ENCODE data around the gene CCSER2. TPM values are rescaled to one million over a fixed set of nuclear protein-coding genes. Genes with fewer than 3 reads are reported as not detected.

The CCSER2 gene
- total RNA-seq, 4 donors from 2014 or later, result 50.1 to 71.0 (median 58.4) TPM

- WGBS, 2 donors, result 90 to 91% methylated on average over 3 of the region's 3 CpGs
- H3K4me3 ChIP-seq (replicated peaks in 1 of 3), result no peak overlapping the region
- H3K27ac ChIP-seq, result no peak overlapping the region
- H3K4me1 ChIP-seq, result peaks cover 0 to 10% of the 10 kb centered on the region in 2 donors
- TF ChIP-seq POLR2A (IDR thresholded peaks at IDR 0.05), result no peak
- no peak for TF ChIP-seq CTCF (IDR thresholded peaks at IDR 0.05)
- intact Hi-C loops (cut with DNase I), result no loop called here
- no peaks in the 10 kb centered on the region for H3K9me3 ChIP-seq
- H3K27me3 ChIP-seq, result no peaks in the 10 kb centered on the region
- H3K36me3 ChIP-seq, result no peaks in the 10 kb centered on the region
- no peak for DNase-seq
These were observed 149.2 kb downstream of the CCSER2 start for GRCh38 chr10:84477398-84478128.

GRCh38 chr10:84478151-84478550, 149.8 kb downstream of the CCSER2 start:
- intact Hi-C loops (cut with DNase I), result no loop called here
- no peak for TF ChIP-seq POLR2A (IDR thresholded peaks at IDR 0.05)
- no peak for TF ChIP-seq CTCF (IDR thresholded peaks at IDR 0.05)
- Histone ChIP-seq H3K36me3 (no peaks in the 10 kb centered on the region), H3K27ac (no peak overlapping the region), H3K4me3 (replicated peaks in 1 of 3) (no peak overlapping the region), H3K4me1 (peaks cover 0 to 10% of the 10 kb centered on the region in 2 donors), H3K9me3 (no peaks in the 10 kb centered on the region), H3K27me3 (no peaks in the 10 kb centered on the region)
- no peak for DNase-seq

GRCh38 chr10:84478679-84479078, 150.3 kb downstream of the CCSER2 start:
- Histone ChIP-seq H3K4me1 (peaks cover 0 to 10% of the 10 kb centered on the region in 2 donors), H3K27me3 (no peaks in the 10 kb centered on the region), H3K36me3 (no peaks in the 10 kb centered on the region), H3K27ac (no peak overlapping the region), H3K9me3 (no peaks in the 10 kb centered on the region), H3K4me3 (replicated peaks in 1 of 3) (no peak overlapping the region)
- no peak for DNase-seq
- intact Hi-C loops (cut with DNase I), result no loop called here
- 93 to 100% methylated on average over 1 of the region's 1 CpG for WGBS, 2 donors
- no peak for TF ChIP-seq POLR2A (IDR thresholded peaks at IDR 0.05)
- no peak for TF ChIP-seq CTCF (IDR thresholded peaks at IDR 0.05)

- DNase-seq, result no peak
- Histone ChIP-seq H3K4me3 (replicated peaks in 1 of 3) (no peak overlapping the region), H3K36me3 (peaks cover 0 to 2% of the 10 kb centered on the region in 2 donors), H3K9me3 (no peaks in the 10 kb centered on the region), H3K27me3 (no peaks in the 10 kb centered on the region), H3K4me1 (peaks cover 0 to 2% of the 10 kb centered on the region in 2 donors), H3K27ac (no peak overlapping the region)
- TF ChIP-seq POLR2A (IDR thresholded peaks at IDR 0.05) (no peak), CTCF (IDR thresholded peaks at IDR 0.05) (no peak)
- WGBS, 2 donors, result 96 to 99% methylated on average over 2 of the region's 2 CpGs
- intact Hi-C loops (cut with DNase I), result no loop called here
These were observed 156.2 kb downstream of the CCSER2 start for GRCh38 chr10:84484541-84484940.

- TF ChIP-seq CTCF (IDR thresholded peaks at IDR 0.05), result no peak
- no peak for TF ChIP-seq POLR2A (IDR thresholded peaks at IDR 0.05)
- no peaks in the 10 kb centered on the region for H3K27me3 ChIP-seq
These were observed 165.0 kb downstream of the CCSER2 start for GRCh38 chr10:84493361-84493760.

More at GRCh38 chr10:84493361-84493760, 165.0 kb downstream of the CCSER2 start:
- intact Hi-C loops (cut with DNase I), result no loop called here
- WGBS, 2 donors, result 96 to 97% methylated on average over 2 of the region's 2 CpGs
- H3K27ac ChIP-seq, result no peak overlapping the region
- peaks cover 8 to 15% of the 10 kb centered on the region in 2 donors for H3K4me1 ChIP-seq
- no peaks in the 10 kb centered on the region for H3K36me3 ChIP-seq
- DNase-seq, result no peak
- no peak overlapping the region for H3K4me3 ChIP-seq (replicated peaks in 1 of 3)
- no peaks in the 10 kb centered on the region for H3K9me3 ChIP-seq

Measured in thyroid gland (tissue), 4 donors.